ENCODE measurements around the gene ARID4B.
"Not testable (repeated sequence)": the region's sequence is repeated elsewhere in the genome, so short reads cannot be mapped to it uniquely, and the experiment has no call there.

The ARID4B gene

DNA sequence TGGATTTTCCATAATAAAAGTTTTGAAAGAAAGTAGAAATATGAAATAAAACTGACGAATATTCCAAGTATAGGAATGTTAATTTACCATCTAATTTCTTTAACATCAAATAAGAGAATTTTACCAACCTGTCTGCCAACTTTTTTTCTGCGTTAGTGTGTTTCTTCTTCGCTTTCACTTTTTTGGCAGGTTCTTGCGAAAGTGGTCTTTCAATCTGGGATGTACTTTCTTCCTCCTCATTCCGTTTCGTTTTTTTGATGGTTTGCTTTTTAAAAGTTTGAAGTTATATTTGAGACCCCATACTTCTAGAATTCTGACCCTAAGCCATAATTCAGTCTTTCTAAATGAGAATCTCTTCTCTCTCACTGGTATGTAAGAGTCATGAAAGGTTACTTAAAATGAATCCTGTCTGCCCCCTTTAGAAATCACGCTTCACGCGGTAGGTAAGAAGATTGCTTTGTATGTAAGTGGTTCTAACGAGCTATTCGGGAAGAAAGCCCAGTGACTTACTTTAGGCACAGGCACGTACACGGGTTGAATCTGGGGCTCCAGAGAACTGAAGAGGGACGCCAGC lies 167.5 kb downstream of the ARID4B start:
- no peak for DNase-seq (ENCODE audit: low read depth)

DNA sequence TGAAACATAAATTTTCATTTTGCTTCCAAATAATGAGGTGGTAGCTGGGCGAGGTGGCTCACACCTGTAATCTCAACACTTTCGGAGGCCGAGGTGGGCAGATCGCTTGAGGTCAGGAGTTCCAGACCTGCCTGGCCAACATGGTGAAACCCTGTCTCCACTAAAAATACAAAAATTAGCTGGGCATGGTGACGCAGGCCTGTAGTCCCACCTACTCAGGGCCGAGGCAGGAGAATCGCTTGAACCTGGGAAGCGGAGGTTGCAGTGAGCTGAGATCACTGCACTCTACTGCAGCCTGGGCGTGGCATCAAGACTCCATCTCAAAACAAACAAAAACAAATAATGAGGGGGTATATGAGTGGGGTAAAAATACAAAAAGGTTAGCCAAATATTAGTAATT lies 168.0 kb downstream of the ARID4B start:
- not testable (repeated sequence) for DNase-seq (ENCODE audit: low read depth)

GRCh38 chr1:235159284-235159683 lies 168.7 kb downstream of the ARID4B start:
- not testable (repeated sequence) for DNase-seq (ENCODE audit: low read depth)

DNA sequence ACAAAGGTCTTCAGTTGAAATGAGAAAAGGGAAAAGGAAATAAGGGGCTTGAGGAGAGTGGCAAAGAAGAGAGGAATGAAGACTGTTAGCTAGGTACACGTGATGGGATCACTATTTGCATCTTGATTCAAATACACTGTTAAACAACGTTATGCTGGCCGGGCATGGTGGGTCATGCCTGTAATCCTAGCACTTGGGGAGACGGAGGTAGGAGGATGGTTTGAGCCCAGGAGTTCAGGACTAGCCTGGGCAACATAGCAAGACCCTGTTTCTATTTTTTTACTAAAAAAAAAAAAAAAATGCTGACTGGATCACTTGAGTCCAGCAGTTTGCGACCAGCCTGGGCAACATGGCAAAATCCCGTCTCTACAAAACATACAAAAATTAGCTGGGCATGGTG lies 169.3 kb downstream of the ARID4B start:
- no peak for DNase-seq (ENCODE audit: low read depth)

DNA sequence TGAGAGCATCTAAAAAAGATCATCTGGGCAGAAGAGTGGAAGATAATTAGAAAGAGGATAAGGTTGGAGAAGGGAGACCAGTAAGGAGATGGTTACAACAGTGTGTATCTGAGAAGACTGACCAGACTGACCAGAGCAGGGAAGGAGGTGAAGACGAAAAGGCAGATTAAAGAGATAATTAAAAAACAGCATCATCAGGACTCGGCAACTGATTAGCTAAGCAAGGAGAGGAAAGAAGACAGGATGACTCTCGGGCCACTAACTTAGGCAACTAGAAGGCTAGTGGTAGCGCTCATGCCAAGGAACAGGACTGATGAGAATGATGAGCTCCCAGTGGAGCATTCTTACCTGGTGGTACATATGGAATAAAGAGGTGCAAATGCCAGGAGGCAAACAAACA lies 170.8 kb downstream of the ARID4B start:
- DNase-seq (ENCODE audit: low read depth): no peak

DNA sequence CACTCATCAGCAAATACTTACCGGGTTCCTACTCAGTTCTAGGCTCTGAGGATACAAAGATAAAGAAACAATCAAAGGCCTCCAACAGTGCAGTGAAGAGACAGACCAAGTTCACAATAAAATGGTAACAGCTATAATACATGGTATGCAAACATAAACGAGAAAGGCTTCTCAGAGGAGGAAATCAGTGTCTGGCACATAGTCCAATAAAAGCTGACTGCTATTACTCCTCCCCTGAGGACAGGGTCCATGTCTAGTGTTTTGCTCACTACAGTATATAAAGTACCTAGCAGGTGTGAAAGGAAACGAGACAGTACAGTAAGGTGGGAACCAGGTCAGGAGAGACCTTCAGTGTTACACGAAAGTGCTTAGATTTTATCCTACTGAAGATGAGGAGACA lies 171.2 kb downstream of the ARID4B start:
- DNase-seq (ENCODE audit: low read depth): no peak

GRCh38 chr1:235156265-235156664 lies 171.7 kb downstream of the ARID4B start:
- DNase-seq (ENCODE audit: low read depth): no peak

GRCh38 chr1:235152235-235152634 lies 175.7 kb downstream of the ARID4B start:
- DNase-seq (ENCODE audit: low read depth): no peak

DNA sequence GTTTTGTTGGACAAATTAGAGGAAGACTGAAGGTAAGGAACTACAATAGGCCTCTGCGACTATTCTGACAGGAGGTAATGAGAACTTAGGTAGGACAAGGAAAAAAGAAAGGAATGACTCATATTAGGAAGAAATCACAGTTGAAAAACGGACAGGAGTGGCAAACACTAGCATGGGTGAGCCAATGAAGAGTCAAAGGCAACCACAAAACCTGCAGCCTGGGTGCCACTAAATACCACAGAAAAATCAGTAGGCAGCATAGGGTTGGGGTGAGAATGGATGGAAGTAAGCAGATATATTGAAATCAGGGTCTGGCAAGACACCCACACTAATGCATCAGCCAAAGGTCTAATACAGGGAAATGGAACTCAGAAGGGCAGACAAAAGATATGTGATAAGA lies 176.9 kb downstream of the ARID4B start:
- no peak for DNase-seq (ENCODE audit: low read depth)

DNA sequence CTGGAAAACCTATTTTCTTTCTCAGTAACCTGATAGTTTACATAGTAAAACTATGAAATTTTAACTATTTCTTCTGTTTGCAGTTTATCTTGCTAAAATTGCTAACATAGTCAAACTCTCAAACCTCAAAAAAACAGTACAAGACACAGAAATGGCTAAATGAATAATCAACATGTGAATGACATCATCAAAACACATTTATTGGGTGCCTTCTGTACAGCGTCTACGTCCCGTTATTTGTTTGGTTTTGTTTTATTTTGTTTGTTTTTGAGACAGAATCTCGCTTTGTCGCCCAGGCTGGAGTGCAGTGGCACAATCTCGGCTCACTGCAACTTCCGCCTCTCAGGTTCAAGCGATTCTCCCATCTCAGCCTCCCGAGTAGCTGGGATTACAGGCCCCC lies 178.2 kb downstream of the ARID4B start:
- no peak for DNase-seq (ENCODE audit: low read depth)

DNA sequence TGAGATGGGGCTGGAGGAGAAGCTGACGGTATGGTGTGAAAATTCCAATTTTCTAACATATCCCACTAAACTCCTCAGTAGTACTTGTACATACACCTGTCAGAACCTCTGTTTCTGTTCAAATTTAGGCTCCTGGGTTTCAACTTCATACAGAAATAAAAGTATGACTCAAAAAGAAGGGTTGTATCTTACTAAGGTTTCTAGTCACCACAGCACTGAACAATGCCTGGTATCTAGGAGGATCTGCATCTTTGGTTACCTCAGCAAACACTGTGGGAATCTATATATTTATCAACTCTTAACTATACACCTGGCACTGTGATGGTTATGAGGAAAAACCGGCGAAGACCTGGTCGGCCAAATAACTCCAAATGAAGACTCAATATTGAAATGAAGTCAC lies 180.7 kb downstream of the ARID4B start:
- no peak for DNase-seq (ENCODE audit: low read depth)

DNA sequence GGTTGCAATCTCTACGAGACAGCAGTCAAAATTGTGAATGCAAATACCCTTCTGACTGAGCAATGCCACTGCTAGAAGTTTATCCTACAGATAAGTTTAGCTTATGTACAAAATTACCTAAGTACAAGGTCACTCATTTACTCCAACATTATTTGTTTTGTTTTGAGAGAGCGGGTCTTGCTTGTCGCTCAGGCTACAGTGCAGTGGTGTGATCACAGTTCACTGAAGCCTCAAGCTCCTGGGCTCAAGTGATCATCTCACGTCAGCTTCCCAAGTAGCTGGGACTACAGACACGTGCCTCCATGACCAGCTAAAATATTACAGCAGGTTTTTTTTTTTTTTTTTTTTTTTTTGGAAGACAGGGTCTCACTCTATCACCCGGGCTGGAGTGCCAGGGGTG lies 182.3 kb downstream of the ARID4B start:
- DNase-seq (ENCODE audit: low read depth): no peak

- DNase-seq (ENCODE audit: low read depth): no peak
Measured at GRCh38 chr1:235142991-235143390, 185.0 kb downstream of the ARID4B start.

DNA sequence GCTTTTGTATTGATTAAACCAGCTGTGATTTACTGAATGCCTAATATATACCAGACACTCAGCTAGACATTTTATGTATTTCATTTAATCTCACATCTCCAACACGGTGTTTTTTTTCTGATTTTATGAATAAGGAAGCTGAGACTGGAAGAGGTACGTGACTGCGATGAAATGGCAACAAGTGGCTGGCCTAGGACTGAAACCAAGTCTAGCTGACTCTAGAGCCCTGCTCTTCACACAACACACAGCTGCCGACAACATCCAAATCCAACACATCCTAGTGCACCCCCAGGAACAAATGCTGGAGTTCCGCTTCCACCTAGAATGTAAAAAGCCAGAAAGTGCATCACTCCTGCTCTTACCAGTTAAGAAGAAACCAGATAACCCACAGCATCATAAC lies 188.7 kb downstream of the ARID4B start:
- no peak for DNase-seq (ENCODE audit: low read depth)

DNA sequence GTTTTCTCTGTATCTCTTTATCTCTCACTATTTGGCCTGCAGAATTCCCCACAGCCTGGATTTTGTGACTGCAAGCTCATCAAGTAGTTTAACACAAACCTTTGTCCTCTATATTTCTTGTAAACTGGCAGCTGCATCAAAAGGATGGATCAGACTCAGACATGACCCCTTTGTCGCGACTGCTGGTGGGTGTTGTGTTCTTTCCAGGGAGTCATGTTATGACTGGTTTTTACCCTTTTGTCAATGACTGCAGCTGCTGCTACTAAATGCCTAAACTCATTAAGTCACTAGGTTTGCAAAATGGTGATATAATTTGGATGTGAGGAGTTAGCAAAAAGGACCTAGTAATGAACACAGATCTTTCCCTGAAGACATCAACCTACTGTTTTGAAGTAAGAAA lies 189.2 kb downstream of the ARID4B start:
- no peak for DNase-seq (ENCODE audit: low read depth)

DNA sequence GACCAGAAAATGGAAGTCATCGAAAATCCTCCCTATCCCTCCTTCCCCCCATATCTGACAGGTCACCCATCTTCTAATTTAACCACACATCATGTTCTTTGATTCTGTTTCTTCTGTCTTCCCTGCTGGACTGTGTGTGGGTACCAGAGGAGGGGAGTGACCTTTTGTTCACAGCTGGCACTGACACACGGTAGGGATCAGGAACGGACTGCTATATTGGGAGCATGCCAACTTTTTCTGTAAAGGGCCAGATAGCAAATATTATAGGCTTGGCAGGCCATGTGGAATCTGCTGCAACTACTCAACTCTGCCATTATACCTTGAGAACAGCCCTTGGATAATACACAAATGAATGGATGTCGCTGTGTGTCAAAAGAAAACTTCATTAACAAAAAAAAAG lies 191.9 kb downstream of the ARID4B start:
- DNase-seq (ENCODE audit: low read depth): no peak

DNA sequence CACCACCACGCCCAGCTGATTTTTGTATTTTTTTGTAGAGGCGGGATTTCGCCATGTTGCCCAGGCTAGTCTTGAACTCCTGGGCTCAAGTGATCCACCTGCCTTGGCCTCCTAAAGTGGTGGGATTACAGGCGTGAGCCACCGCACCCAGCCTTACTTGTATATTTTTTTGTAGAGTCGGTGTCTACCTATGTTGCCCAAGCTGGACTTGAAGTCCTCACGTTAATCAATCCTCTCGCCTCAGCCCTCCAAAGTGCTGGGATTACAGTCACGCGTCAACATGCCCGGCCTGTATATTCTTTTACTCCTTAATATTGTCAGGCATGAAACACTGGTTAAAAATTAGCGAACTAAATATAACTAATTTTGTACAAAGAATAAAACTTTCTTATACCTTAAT lies 193.8 kb downstream of the ARID4B start:
- no peak for DNase-seq (ENCODE audit: low read depth)

DNA sequence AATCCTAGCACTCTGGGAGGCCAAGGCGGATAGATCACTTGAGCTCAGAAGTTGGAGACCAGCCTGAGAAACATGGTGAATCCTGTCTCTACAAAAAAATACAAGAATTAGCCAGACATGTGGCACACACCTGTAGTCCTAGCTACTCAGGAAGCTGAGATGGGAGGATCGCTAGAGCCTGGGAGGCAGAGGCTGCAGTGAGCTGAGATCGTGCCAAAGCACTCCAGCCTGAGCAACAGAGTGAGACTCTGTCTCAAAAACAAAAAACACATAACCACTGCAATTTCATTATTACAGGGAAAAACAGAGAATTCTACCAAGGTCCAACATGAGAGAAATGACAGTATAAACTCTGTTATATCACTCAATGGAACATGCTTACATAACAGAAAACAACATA lies 194.9 kb downstream of the ARID4B start:
- no peak for DNase-seq (ENCODE audit: low read depth)

DNA sequence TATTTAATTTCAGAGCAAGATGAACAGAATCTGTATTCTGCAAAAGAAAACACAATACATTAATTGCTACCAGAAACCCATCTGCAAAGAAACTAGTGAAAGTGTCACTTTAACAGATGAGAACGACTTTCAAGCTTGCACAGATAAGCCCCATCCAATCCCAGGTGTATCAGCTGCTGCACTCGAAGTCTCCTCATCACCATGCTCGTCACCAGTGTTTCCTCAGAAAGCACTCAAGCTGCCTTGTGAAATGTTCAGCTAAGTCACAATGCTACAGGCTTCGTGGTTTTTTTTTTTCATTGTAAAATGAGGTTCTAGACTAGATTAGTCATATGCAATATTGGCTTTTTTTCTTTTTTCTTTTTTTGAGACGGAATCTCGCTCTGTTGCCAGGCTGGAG lies 196.0 kb downstream of the ARID4B start:
- no peak for DNase-seq (ENCODE audit: low read depth)

DNA sequence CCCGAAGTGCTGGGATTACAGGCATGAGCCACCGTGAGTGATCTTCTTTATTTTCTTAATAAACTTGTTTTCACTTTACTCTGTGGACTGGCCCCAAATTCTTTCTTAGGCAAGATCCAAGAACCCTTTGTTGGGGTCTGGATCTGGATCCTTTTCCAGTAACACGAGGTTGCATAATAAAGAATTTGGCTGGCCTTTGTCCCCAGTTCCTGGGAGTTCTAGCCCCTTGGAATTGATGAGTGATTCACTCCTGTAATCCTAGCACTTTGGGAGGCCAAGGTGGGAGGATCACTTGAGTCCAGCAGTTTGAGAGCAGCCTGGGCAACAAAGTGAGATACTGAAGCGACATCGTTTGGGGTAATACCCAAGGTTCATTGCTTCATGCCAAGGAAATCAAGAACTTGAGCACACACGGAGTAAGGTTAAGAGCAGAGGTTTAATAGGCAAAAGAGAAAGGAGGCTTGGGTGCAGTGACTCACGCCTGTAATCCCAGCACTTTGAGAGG lies 197.2 kb downstream of the ARID4B start:
- no peak for DNase-seq (ENCODE audit: low read depth)

- DNase-seq (ENCODE audit: low read depth): no peak
Measured at GRCh38 chr1:235129774-235130570, 198.0 kb downstream of the ARID4B start.

GRCh38 chr1:235128456-235129328 lies 199.3 kb downstream of the ARID4B start, which contains the start of gene TOMM20:
Gene TOMM20, minus strand, starts transcription at chr1:235128837. Its CDS starts 122 bp downstream, at chr1:235128715.
- DNase-seq (ENCODE audit: low read depth): peak; percentile 84
